GM18858 (cell line): ENCODE results near the gene JMJD8.

Experiments used
- ATAC-seq: cut with Tn5 transposase; IDR thresholded peaks from one replicate; pipeline ENCODE4 v1.9.1; 2021; ENCODE audit not compliant: unreplicated experiment

The JMJD8 gene

GRCh38 chr16:644556-644955 is 39.6 kb downstream of the JMJD8 start:
- no peak for ATAC-seq

- ATAC-seq, result no peak
Observed at GRCh38 chr16:643050-643368, 41.1 kb downstream of the JMJD8 start.

- ATAC-seq, result no peak
Observed at GRCh38 chr16:642189-643049, 41.7 kb downstream of the JMJD8 start.

- no peak for ATAC-seq
Observed at GRCh38 chr16:641326-642188, 42.6 kb downstream of the JMJD8 start, which contains the start of gene MCRIP2. Gene MCRIP2, plus strand, starts transcription at chr16:641828. Its CDS starts 164 bp downstream, at chr16:641992.

- no peak for ATAC-seq
Observed at GRCh38 chr16:640614-641013, 43.5 kb downstream of the JMJD8 start.

- ATAC-seq, result no peak
Observed at GRCh38 chr16:638836-639235, 45.3 kb downstream of the JMJD8 start.

- ATAC-seq, result no peak
Observed at GRCh38 chr16:638034-638543, 46.0 kb downstream of the JMJD8 start.

GRCh38 chr16:637081-638018 is 46.8 kb downstream of the JMJD8 start:
- no peak for ATAC-seq

GRCh38 chr16:636206-637080 is 47.7 kb downstream of the JMJD8 start, which contains the start of gene METTL26:
Gene METTL26, minus strand, starts transcription at chr16:636305. Its CDS starts 15 bp downstream, at chr16:636290.
- peak; percentile 59 for ATAC-seq

GRCh38 chr16:635573-636205 is 48.4 kb downstream of the JMJD8 start:
- ATAC-seq, result no peak

GRCh38 chr16:634996-635395 is 49.1 kb downstream of the JMJD8 start:
- no peak for ATAC-seq

- no peak for ATAC-seq
Observed at GRCh38 chr16:634051-634670, 50.0 kb downstream of the JMJD8 start.

GRCh38 chr16:633336-634050 is 50.6 kb downstream of the JMJD8 start:
- ATAC-seq, result no peak

- ATAC-seq, result no peak
Observed at GRCh38 chr16:632486-633335, 51.4 kb downstream of the JMJD8 start.

GRCh38 chr16:631808-632358 is 52.3 kb downstream of the JMJD8 start:
- ATAC-seq, result no peak
